ENCODE results near the gene U2SURP. TPM values are rescaled to one million over a fixed set of nuclear protein-coding genes. Genes with fewer than 3 reads are reported as not detected.

U2SURP gene
- total RNA-seq, 2 experiments from 2014 or later, result 106 to 120 TPM

GRCh38 chr3:143088835-143089234, 87.5 kb downstream of the U2SURP start:
- H3K27ac Mint-ChIP-seq, result no peak overlapping the region
- ChIA-PET POLR2A (no interaction called here), CTCF (no interaction called here)
- H3K36me3 Mint-ChIP-seq (ENCODE audit: low read depth), result no peaks in the 10 kb centered on the region
- DNase-seq, result no peak
- peaks cover 4% of the 10 kb centered on the region for H3K9me3 Mint-ChIP-seq
- H3K4me3 Mint-ChIP-seq, result no peak overlapping the region
- H3K27me3 Mint-ChIP-seq, result peaks cover 4% of the 10 kb centered on the region
- peaks cover 3% of the 10 kb centered on the region for H3K4me1 Mint-ChIP-seq

- no peaks in the 10 kb centered on the region for H3K36me3 Mint-ChIP-seq (ENCODE audit: low read depth)
- no peak overlapping the region for H3K27ac Mint-ChIP-seq
- DNase-seq, result no peak
- peaks cover 1% of the 10 kb centered on the region for H3K4me1 Mint-ChIP-seq
- ChIA-PET POLR2A (no interaction called here), CTCF (interaction anchor here (0.7 kb wide), 1 partner anchor 39 kb away, joined by 3 read pairs; no protein-coding TSS in a partner anchor)
- H3K27me3 Mint-ChIP-seq, result peaks cover 4% of the 10 kb centered on the region
- H3K9me3 Mint-ChIP-seq, result no peaks in the 10 kb centered on the region
- no peak overlapping the region for H3K4me3 Mint-ChIP-seq
Observed at GRCh38 chr3:143089965-143090364, 88.6 kb downstream of the U2SURP start.

- Mint-ChIP-seq H3K36me3 (ENCODE audit: low read depth) (no peaks in the 10 kb centered on the region), H3K4me3 (no peak overlapping the region), H3K4me1 (no peaks in the 10 kb centered on the region), H3K9me3 (no peaks in the 10 kb centered on the region), H3K27me3 (peaks cover 4% of the 10 kb centered on the region), H3K27ac (no peak overlapping the region)
- ChIA-PET POLR2A (no interaction called here), CTCF (interaction anchor here (0.7 kb wide), 1 partner anchor 40 kb away, joined by 3 read pairs; no protein-coding TSS in a partner anchor)
- no peak for DNase-seq
Observed at GRCh38 chr3:143090486-143090885, 89.1 kb downstream of the U2SURP start.

GRCh38 chr3:143090976-143091837, 89.8 kb downstream of the U2SURP start:
- Mint-ChIP-seq H3K36me3 (ENCODE audit: low read depth) (no peaks in the 10 kb centered on the region), H3K27ac (no peak overlapping the region), H3K9me3 (no peaks in the 10 kb centered on the region), H3K4me3 (no peak overlapping the region), H3K27me3 (peaks cover 4% of the 10 kb centered on the region), H3K4me1 (no peaks in the 10 kb centered on the region)
- POLR2A ChIA-PET, result no interaction called here
- no peak for DNase-seq
- CTCF ChIA-PET, result no interaction called here

- CTCF ChIA-PET, result no interaction called here
- Mint-ChIP-seq H3K9me3 (no peaks in the 10 kb centered on the region), H3K27me3 (peaks cover 6% of the 10 kb centered on the region), H3K27ac (no peak overlapping the region), H3K36me3 (ENCODE audit: low read depth) (no peaks in the 10 kb centered on the region), H3K4me3 (no peak overlapping the region), H3K4me1 (no peaks in the 10 kb centered on the region)
- POLR2A ChIA-PET, result no interaction called here
- no peak for DNase-seq
Observed at GRCh38 chr3:143092191-143092590, 90.8 kb downstream of the U2SURP start.

GRCh38 chr3:143095813-143096212, 94.4 kb downstream of the U2SURP start:
- CTCF ChIA-PET, result no interaction called here
- H3K27ac Mint-ChIP-seq, result no peak overlapping the region
- H3K9me3 Mint-ChIP-seq, result no peaks in the 10 kb centered on the region

GRCh38 chr3:143098032-143098764, 96.8 kb downstream of the U2SURP start:
- CTCF ChIA-PET, result no interaction called here
- Mint-ChIP-seq H3K27me3 (peaks cover 36% of the 10 kb centered on the region), H3K4me3 (no peak overlapping the region), H3K36me3 (ENCODE audit: low read depth) (no peaks in the 10 kb centered on the region), H3K4me1 (peaks cover 4% of the 10 kb centered on the region), H3K27ac (no peak overlapping the region), H3K9me3 (no peaks in the 10 kb centered on the region)
- no peak for DNase-seq
- POLR2A ChIA-PET, result no interaction called here

More at GRCh38 chr3:143095813-143096212, 94.4 kb downstream of the U2SURP start:
- DNase-seq, result no peak
- H3K27me3 Mint-ChIP-seq, result peaks cover 19% of the 10 kb centered on the region
- H3K4me3 Mint-ChIP-seq, result no peak overlapping the region
- no peaks in the 10 kb centered on the region for H3K4me1 Mint-ChIP-seq
- no peaks in the 10 kb centered on the region for H3K36me3 Mint-ChIP-seq (ENCODE audit: low read depth)
- POLR2A ChIA-PET, result no interaction called here

GRCh38 chr3:143099210-143099609, 97.8 kb downstream of the U2SURP start:
- Mint-ChIP-seq H3K4me1 (peaks cover 4% of the 10 kb centered on the region), H3K9me3 (peaks cover 1% of the 10 kb centered on the region), H3K4me3 (no peak overlapping the region), H3K27me3 (peaks cover 38% of the 10 kb centered on the region), H3K27ac (no peak overlapping the region), H3K36me3 (ENCODE audit: low read depth) (no peaks in the 10 kb centered on the region)
- ChIA-PET POLR2A (no interaction called here), CTCF (no interaction called here)
- no peak for DNase-seq

GRCh38 chr3:143099690-143100089, 98.3 kb downstream of the U2SURP start:
- H3K27ac Mint-ChIP-seq, result no peak overlapping the region
- H3K27me3 Mint-ChIP-seq, result peaks cover 38% of the 10 kb centered on the region
- no peak overlapping the region for H3K4me3 Mint-ChIP-seq
- CTCF ChIA-PET, result no interaction called here
- POLR2A ChIA-PET, result no interaction called here
- DNase-seq, result no peak
- H3K36me3 Mint-ChIP-seq (ENCODE audit: low read depth), result peaks cover 2% of the 10 kb centered on the region
- H3K9me3 Mint-ChIP-seq, result peaks cover 4% of the 10 kb centered on the region
- H3K4me1 Mint-ChIP-seq, result peaks cover 4% of the 10 kb centered on the region

- POLR2A ChIA-PET, result no interaction called here
- Mint-ChIP-seq H3K9me3 (peaks cover 10% of the 10 kb centered on the region), H3K27me3 (peaks cover 42% of the 10 kb centered on the region), H3K27ac (no peak overlapping the region), H3K4me1 (peaks cover 4% of the 10 kb centered on the region), H3K36me3 (ENCODE audit: low read depth) (peaks cover 5% of the 10 kb centered on the region), H3K4me3 (no peak overlapping the region)
- DNase-seq, result no peak
- CTCF ChIA-PET, result no interaction called here
Observed at GRCh38 chr3:143100451-143100850, 99.1 kb downstream of the U2SURP start.

GRCh38 chr3:143101792-143102381, 100.5 kb downstream of the U2SURP start:
- ChIA-PET CTCF (no interaction called here), POLR2A (no interaction called here)
- Mint-ChIP-seq H3K36me3 (ENCODE audit: low read depth) (peaks cover 11% of the 10 kb centered on the region), H3K9me3 (peaks cover 13% of the 10 kb centered on the region), H3K4me3 (no peak overlapping the region), H3K27me3 (peaks cover 40% of the 10 kb centered on the region), H3K27ac (no peak overlapping the region), H3K4me1 (peaks cover 4% of the 10 kb centered on the region)
- no peak for DNase-seq

- Mint-ChIP-seq H3K27ac (no peak overlapping the region), H3K36me3 (ENCODE audit: low read depth) (peaks cover 11% of the 10 kb centered on the region), H3K9me3 (peaks cover 16% of the 10 kb centered on the region), H3K27me3 (peaks cover 37% of the 10 kb centered on the region), H3K4me1 (peaks cover 4% of the 10 kb centered on the region), H3K4me3 (no peak overlapping the region)
- no peak for DNase-seq
- CTCF ChIA-PET, result interaction anchor here (1.0 kb wide), 1 partner anchor 17 kb away, joined by 4 read pairs; no protein-coding TSS in a partner anchor
- POLR2A ChIA-PET, result no interaction called here
Observed at GRCh38 chr3:143103652-143104051, 102.3 kb downstream of the U2SURP start.

GRCh38 chr3:143105170-143105569, 103.8 kb downstream of the U2SURP start:
- DNase-seq, result no peak
- Mint-ChIP-seq H3K27ac (no peak overlapping the region), H3K4me1 (peaks cover 4% of the 10 kb centered on the region), H3K9me3 (peaks cover 16% of the 10 kb centered on the region), H3K4me3 (no peak overlapping the region), H3K27me3 (peaks cover 31% of the 10 kb centered on the region), H3K36me3 (ENCODE audit: low read depth) (peaks cover 11% of the 10 kb centered on the region)
- ChIA-PET CTCF (no interaction called here), POLR2A (no interaction called here)
